Stimulated activated CD8-positive, alpha-beta memory T cell treated with anti-CD3 and anti-CD28 coated beads, Interleukin-7, amount 100 ng/mL, for 48 hours (primary cell): ENCODE results near the gene GNG7.
"Not testable (repeated sequence)": the region's sequence is repeated elsewhere in the genome, so short reads cannot be mapped to it uniquely, and the experiment has no call there.

Experiments
- DNase-seq, 2 donors: peaks; one replicate each; pipeline ENCODE4 v3.0.0-alpha.2; 2020; ENCODE audit warnings: low read depth in 1 of 2; ENCODE audit errors: extremely low read depth in 1 of 2

The GNG7 gene

GRCh38 chr19:2714102-2714501 is 11.6 kb upstream of the GNG7 start:
- not testable (repeated sequence) for DNase-seq

GRCh38 chr19:2713170-2713569 is 10.7 kb upstream of the GNG7 start:
- DNase-seq, result not testable (repeated sequence)

GRCh38 chr19:2711875-2712205 is 9.3 kb upstream of the GNG7 start:
- DNase-seq, result no peak

- no peak for DNase-seq
Observed at GRCh38 chr19:2711172-2711874, 8.8 kb upstream of the GNG7 start.

GRCh38 chr19:2706251-2706650 is 3.8 kb upstream of the GNG7 start:
- DNase-seq, result no peak

- no peak for DNase-seq
Observed at GRCh38 chr19:2703691-2704216, 1.3 kb upstream of the GNG7 start.

- DNase-seq, result no peak
Observed at GRCh38 chr19:2703077-2703437, 563 bp upstream of the GNG7 start.

- no peak for DNase-seq
Observed at GRCh38 chr19:2701361-2702169, 929 bp downstream of the GNG7 start.

- no peak for DNase-seq
Observed at GRCh38 chr19:2700660-2701360, 1.7 kb downstream of the GNG7 start.

- DNase-seq, result no peak
Observed at GRCh38 chr19:2699413-2700140, 2.9 kb downstream of the GNG7 start.

- DNase-seq, result no peak
Observed at GRCh38 chr19:2694196-2694595, 8.3 kb downstream of the GNG7 start.

GRCh38 chr19:2693492-2694160 is 8.9 kb downstream of the GNG7 start:
- DNase-seq, result no peak

GRCh38 chr19:2691951-2692350 is 10.5 kb downstream of the GNG7 start:
- DNase-seq, result no peak

- DNase-seq, result no peak
Observed at GRCh38 chr19:2690856-2691255, 11.6 kb downstream of the GNG7 start.

GRCh38 chr19:2686360-2686759 is 16.1 kb downstream of the GNG7 start:
- DNase-seq, result no peak

GRCh38 chr19:2685204-2685704 is 17.2 kb downstream of the GNG7 start:
- DNase-seq, result no peak

- DNase-seq, result no peak
Observed at GRCh38 chr19:2683430-2684003, 19.0 kb downstream of the GNG7 start.

GRCh38 chr19:2680808-2681207 is 21.7 kb downstream of the GNG7 start:
- no peak for DNase-seq

GRCh38 chr19:2679439-2679838 is 23.1 kb downstream of the GNG7 start:
- DNase-seq, result no peak

GRCh38 chr19:2678948-2679347 is 23.5 kb downstream of the GNG7 start:
- not testable (repeated sequence) for DNase-seq
